Fibroblast of lung (primary cell): ENCODE results near the gene SLC22A1. TPM values are rescaled to one million over a fixed set of nuclear protein-coding genes. Genes with fewer than 3 reads are reported as not detected.

ENCODE experiments used
- DNase-seq, 2 donors: peaks; one replicate each; pipeline versions ENCODE4 v3.0.0 to v3.0.0-alpha.2; 2010; ENCODE audit warnings: low read depth in 2 of 2
- H2AFZ ChIP-seq: 2 replicates; pipeline ENCODE4 v1.5.1; 2012; ENCODE audit warnings: low read length, control low read depth, inconsistent platforms
- H3K27ac ChIP-seq: 2 replicates; pipeline ENCODE4 v1.5.1; 2011; ENCODE audit warnings: low read length, control low read depth; ENCODE audit not compliant: insufficient read depth
- H3K27me3 ChIP-seq: 2 replicates; pipeline ENCODE4 v1.5.1; 2011; ENCODE audit warnings: mild to moderate bottlenecking, low read length; ENCODE audit not compliant: control insufficient read depth, insufficient read depth
- H3K36me3 ChIP-seq: 2 replicates; pipeline ENCODE4 v1.5.1; 2011; ENCODE audit warnings: low read length; ENCODE audit not compliant: control insufficient read depth, insufficient read depth
- H3K4me1 ChIP-seq: 2 replicates; pipeline ENCODE4 v1.5.1; 2011; ENCODE audit warnings: low read length; ENCODE audit not compliant: control insufficient read depth, insufficient read depth; ENCODE audit errors: extremely low read depth
- H3K4me2 ChIP-seq: 2 replicates; pipeline ENCODE4 v1.5.1; 2011; ENCODE audit warnings: low read length, control low read depth; ENCODE audit not compliant: insufficient read depth; ENCODE audit errors: extremely low read depth
- H3K4me3 ChIP-seq, 4 experiments: fragments of 200-600 bp in 1 of 4; sonication (generic) in 1 of 4; replicated peaks in 1 of 4; 2 replicates each; pipeline ENCODE4 v1.5.1; 2011 to 2016; ENCODE audit warnings: low read length in 4 of 4, low read depth in 3 of 4, mild to moderate bottlenecking in 3 of 4, control low read depth in 2 of 4, inconsistent platforms in 1 of 4, mixed read lengths in 1 of 4; ENCODE audit not compliant: insufficient read depth in 1 of 4; ENCODE audit errors: control extremely low read depth in 1 of 4
- H3K79me2 ChIP-seq: 2 replicates; pipeline ENCODE4 v1.5.1; 2012; ENCODE audit warnings: mild to moderate bottlenecking, low read length, inconsistent platforms; ENCODE audit not compliant: control insufficient read depth, insufficient read depth
- H3K9ac ChIP-seq: 2 replicates; pipeline ENCODE4 v1.5.1; 2011; ENCODE audit warnings: mild to moderate bottlenecking, low read length, control low read depth; ENCODE audit not compliant: insufficient read depth
- H3K9me3 ChIP-seq: 2 replicates; pipeline ENCODE4 v1.5.1; 2012; ENCODE audit warnings: low read depth, low read length; ENCODE audit not compliant: control insufficient read depth, insufficient read depth
- H4K20me1 ChIP-seq: 2 replicates; pipeline ENCODE4 v1.5.1; 2011; ENCODE audit warnings: low read length; ENCODE audit not compliant: control insufficient read depth, insufficient read depth; ENCODE audit errors: extremely low read depth
- EZH2 ChIP-seq: IDR thresholded peaks from 2 replicates; pipeline ENCODE4 v1.5.1; 2012; ENCODE audit warnings: low read length, control low read depth, mild to moderate bottlenecking; ENCODE audit errors: missing control alignments
- polyA minus RNA-seq: library from RNA; depleted of rRNA, polyadenylated mRNA; stranded (reverse); fragments of >200 nt; gene quantifications from 2 replicates; pipeline ENCODE4 v1.2.3, GENCODE V29; 2011; ENCODE audit warnings: low replicate concordance
- polyA plus RNA-seq, 2 donors: library from polyadenylated mRNA; depleted of rRNA in 1 of 2; stranded (reverse) in 1 of 2; unstranded in 1 of 2; fragments of >200 nt; gene quantifications; 2 replicates each; pipeline ENCODE4 v1.2.1, GENCODE V29; 2011 to 2012; ENCODE audit warnings: missing spikeins in 1 of 2
- total RNA-seq: library from RNA; depleted of rRNA; stranded (reverse); fragments of >200 nt; gene quantifications from 2 replicates; pipeline ENCODE4 v1.2.1, GENCODE V29; 2014
- TF ChIP-seq, protein P1 (sequence below), 2 donors: IDR thresholded peaks in 1 of 2; conservative IDR thresholded peaks in 1 of 2; 1 replicate in 1 of 2; 2 replicates in 1 of 2; pipeline ENCODE4 v1.5.1; 2011 to 2012; ENCODE audit warnings: low read length in 2 of 2, control low read depth in 1 of 2, inconsistent platforms in 1 of 2, low read depth in 1 of 2, mild to moderate bottlenecking in 1 of 2

Gene SLC22A1
- total RNA-seq (0.26 and 0.50 TPM in 2 replicates), polyA plus RNA-seq (0.06 and 0.07 TPM in 2 replicates), polyA minus RNA-seq (not detected in 2 replicates)
- 0.08 TPM in 1 of 2 replicates, not detected in the other for polyA plus RNA-seq (2012)

DNA sequence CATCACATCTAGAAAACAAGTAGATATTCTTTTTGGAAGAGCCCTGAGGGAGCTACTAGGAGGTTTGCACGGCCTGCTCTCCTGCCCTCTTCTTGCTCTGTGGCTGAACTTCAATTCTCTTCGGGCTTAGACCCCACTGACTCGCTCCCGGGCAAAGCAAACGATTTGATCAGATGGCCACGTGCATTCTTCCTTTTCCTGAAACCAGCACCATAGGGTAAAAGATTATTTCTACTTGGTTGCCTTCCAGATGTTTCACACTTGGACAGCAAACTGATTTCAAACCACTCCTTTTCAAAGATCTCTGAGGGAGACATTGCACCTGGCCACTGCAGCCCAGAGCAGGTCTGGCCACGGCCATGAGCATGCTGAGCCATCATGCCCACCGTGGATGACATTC lies at the start of gene SLC22A1:
SLC22A1 (plus strand) TSS at position 258 of the 400 bp plus-strand sequence; CDS start at position 379, 121 bp downstream.
- H3K9me3 ChIP-seq: no peaks in the 10 kb centered on the region
- H3K36me3 ChIP-seq: no peaks in the 10 kb centered on the region
- TF ChIP-seq, protein P1, sequence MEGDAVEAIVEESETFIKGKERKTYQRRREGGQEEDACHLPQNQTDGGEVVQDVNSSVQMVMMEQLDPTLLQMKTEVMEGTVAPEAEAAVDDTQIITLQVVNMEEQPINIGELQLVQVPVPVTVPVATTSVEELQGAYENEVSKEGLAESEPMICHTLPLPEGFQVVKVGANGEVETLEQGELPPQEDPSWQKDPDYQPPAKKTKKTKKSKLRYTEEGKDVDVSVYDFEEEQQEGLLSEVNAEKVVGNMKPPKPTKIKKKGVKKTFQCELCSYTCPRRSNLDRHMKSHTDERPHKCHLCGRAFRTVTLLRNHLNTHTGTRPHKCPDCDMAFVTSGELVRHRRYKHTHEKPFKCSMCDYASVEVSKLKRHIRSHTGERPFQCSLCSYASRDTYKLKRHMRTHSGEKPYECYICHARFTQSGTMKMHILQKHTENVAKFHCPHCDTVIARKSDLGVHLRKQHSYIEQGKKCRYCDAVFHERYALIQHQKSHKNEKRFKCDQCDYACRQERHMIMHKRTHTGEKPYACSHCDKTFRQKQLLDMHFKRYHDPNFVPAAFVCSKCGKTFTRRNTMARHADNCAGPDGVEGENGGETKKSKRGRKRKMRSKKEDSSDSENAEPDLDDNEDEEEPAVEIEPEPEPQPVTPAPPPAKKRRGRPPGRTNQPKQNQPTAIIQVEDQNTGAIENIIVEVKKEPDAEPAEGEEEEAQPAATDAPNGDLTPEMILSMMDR (conservative IDR thresholded peaks at IDR 0.05 in 1 of 2, IDR thresholded peaks at IDR 0.05 in 1 of 2; ENCODE audit: low read depth in 1 of 2, low read length in 2 of 2): no peak
- no peak for TF ChIP-seq EZH2

DNA sequence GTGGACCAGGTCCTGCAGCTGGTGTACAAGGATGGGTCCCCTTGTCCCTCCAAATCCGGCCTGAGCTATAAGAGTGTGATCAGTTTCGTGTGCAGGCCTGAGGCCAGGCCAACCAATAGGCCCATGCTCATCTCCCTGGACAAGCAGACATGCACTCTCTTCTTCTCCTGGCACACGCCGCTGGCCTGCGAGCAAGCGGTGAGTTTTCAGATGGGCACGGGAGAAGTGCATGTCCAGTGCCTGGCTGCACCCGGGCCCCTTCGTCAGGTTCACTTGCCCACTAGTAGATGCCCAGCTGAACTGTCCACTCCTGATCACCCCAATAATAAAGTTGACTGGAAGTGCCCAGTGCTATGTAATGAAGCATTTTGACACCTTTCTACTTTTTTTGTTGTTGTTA lies 48.3 kb upstream of the SLC22A1 start:
- Histone ChIP-seq H3K79me2 (no peaks in the 10 kb centered on the region), H3K9me3 (no peaks in the 10 kb centered on the region), H3K4me3 (no peak overlapping the region), H3K27me3 (no peaks in the 10 kb centered on the region), H3K36me3 (peaks cover 30% of the 10 kb centered on the region), H3K9ac (no peak overlapping the region), H3K4me1 (peaks cover 12% of the 10 kb centered on the region), H3K4me2 (no peak overlapping the region), H2AFZ (no peak overlapping the region), H4K20me1 (no peaks in the 10 kb centered on the region), H3K27ac (no peak overlapping the region)
- no peak for DNase-seq
- no peak for TF ChIP-seq EZH2
- TF ChIP-seq, protein P1 (conservative IDR thresholded peaks at IDR 0.05 in 1 of 2, IDR thresholded peaks at IDR 0.05 in 1 of 2; ENCODE audit: low read depth in 1 of 2, low read length in 2 of 2): no peak

More for the DNA sequence above, at the start of gene SLC22A1:
- H4K20me1 ChIP-seq: no peaks in the 10 kb centered on the region
- no peaks in the 10 kb centered on the region for H3K27me3 ChIP-seq
- no peak within 1 kb of the TSS for H2AFZ ChIP-seq
- H3K9ac ChIP-seq: no peak within 1 kb of the TSS
- H3K4me1 ChIP-seq: no peaks in the 10 kb centered on the region
- H3K4me3 ChIP-seq: no peak within 1 kb of the TSS
- H3K79me2 ChIP-seq: no peaks in the 10 kb centered on the region
- H3K4me2 ChIP-seq: no peak within 1 kb of the TSS
- H3K27ac ChIP-seq: no peak within 1 kb of the TSS
- no peak for DNase-seq

DNA sequence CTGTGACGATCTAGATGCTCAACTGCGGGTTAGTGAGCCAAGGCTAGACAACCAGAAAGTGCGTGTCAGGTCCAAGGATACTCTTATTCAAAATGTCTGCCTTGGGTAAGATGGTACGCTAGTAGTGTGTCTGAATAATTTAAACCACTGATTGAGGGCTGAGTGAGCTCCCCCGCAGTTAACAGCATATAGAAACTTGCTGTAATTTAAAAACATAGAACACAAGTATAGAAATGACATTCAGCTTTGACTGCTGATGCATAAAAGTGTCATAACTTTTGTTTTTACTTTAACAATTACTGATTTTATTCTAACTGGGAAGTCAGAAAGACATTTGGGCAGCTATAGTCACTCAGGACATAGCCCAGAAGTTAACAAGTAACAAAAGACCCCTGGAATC lies 45.6 kb upstream of the SLC22A1 start:
- TF ChIP-seq, protein P1 (conservative IDR thresholded peaks at IDR 0.05 in 1 of 2, IDR thresholded peaks at IDR 0.05 in 1 of 2; ENCODE audit: low read depth in 1 of 2, low read length in 2 of 2): no peak
- peaks cover 31% of the 10 kb centered on the region for H3K36me3 ChIP-seq

More for the DNA sequence above, 45.6 kb upstream of the SLC22A1 start:
- Histone ChIP-seq H3K27ac (no peak overlapping the region), H4K20me1 (no peaks in the 10 kb centered on the region), H3K4me1 (peaks cover 12% of the 10 kb centered on the region), H2AFZ (no peak overlapping the region), H3K27me3 (no peaks in the 10 kb centered on the region), H3K4me2 (no peak overlapping the region), H3K79me2 (no peaks in the 10 kb centered on the region), H3K9ac (no peak overlapping the region), H3K4me3 (no peak overlapping the region), H3K9me3 (no peaks in the 10 kb centered on the region)
- DNase-seq: no peak
